HG03135 (cell line): ENCODE results near the gene ZXDB.
"Not testable (repeated sequence)": the region's sequence is repeated elsewhere in the genome, so short reads cannot be mapped to it uniquely, and the experiment has no call there.

Experiments used
- ATAC-seq: cut with Tn5 transposase; IDR thresholded peaks from one replicate; pipeline ENCODE4 v1.9.1; 2021; ENCODE audit warnings: mild to moderate bottlenecking, moderate library complexity; ENCODE audit not compliant: unreplicated experiment

ZXDB gene

DNA sequence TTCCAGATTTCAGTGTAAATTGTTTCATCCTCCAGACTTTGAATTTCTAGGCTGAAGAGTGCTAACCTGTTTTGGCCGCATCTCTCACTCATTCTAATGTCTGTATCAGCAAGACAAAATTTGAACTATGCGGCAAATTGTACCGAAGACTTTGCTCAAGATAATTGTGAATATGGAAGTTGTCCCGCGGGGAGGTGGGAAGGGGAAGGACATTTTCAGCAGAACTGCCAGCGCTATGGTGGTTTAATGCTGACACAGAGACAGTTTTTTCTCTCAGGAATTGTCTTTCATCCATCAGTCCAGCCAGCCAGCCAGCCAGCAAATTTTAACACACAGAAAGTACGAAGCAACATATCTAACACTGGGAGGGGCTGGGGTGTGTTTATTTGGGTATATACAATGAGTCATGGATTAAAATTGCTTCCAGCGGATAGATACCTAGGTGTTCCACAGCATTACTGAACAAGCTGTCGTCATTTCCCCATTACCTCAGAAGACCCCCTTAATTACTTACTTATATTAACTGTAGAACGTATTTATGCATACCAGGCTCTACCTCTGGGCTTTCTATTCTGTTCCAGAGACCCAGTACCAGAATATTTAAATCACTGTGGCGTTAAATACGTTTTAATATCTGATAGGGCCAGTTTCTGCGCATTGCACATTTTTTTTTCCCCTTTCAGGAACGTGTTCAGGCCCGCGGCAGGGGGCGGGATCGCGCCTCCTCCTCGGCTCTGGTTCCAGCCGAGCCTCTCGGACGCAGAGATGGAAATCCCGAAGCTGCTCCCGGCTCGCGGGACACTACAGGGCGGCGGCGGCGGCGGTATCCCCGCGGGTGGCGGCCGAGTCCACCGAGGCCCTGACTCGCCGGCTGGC lies at the start of gene ZXDB:
ZXDB (plus strand) TSS at position 728 of the 876 bp plus-strand sequence; CDS start at position 766, 38 bp downstream.
- peak; percentile 53 for ATAC-seq

DNA sequence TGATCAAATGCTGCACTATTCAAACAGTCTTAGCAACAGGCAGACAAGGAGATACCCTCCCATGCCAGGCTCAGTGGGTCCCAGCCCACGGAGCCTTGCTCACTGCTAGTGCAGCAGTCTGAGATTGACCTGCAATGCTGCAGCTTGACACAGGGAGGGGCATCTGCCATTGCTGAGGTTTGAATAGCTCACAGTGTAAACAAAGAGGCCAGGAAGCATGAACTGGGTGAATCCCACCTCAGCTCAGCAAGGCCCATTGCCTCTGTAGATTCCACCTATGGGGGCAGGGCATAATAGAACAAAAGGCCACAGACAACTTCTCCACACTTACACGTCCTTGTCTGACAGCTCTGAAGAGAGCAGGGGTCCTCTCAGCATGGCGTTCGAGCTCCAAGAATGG lies 26.6 kb upstream of the ZXDB start:
- no peak for ATAC-seq

DNA sequence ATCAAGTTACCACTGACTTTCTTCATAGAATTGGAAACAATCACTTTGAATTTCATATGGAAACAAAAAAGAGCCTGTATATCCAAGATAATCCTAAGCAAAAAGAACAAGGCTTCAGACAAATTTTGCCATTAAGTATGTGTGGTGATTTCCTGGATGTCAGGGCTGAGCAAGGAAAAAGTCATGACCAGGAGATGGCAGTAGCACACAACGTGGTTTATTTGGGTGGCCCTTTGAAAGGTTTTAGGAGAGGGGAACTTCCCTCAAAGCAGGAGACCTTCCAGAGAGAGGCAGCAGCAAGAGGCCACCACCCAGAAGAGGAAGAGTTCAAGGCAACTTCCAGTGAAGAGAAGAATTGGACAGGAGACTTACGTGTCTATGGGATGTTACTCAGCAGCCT lies 18.1 kb upstream of the ZXDB start:
- ATAC-seq = no peak

DNA sequence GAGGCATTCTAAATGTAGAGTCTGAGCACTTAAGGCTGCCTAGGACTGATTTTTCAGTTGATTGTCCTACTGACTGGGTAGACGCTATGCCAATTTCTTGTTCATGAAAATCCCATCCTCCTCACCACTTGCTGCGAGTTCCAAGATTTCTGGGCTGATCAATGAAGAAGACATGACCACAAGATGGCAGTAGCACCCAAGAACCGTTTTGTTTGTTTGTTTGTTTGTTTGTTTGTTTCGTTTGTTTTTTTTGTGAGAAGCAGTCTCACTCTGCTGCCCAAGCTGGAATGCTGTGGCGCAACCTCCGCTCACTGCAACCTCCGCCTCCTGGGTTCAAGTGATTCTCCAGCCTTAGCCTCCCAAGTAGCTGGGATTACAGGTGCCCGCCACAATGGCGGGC lies 8.9 kb upstream of the ZXDB start:
- not testable (repeated sequence) for ATAC-seq

DNA sequence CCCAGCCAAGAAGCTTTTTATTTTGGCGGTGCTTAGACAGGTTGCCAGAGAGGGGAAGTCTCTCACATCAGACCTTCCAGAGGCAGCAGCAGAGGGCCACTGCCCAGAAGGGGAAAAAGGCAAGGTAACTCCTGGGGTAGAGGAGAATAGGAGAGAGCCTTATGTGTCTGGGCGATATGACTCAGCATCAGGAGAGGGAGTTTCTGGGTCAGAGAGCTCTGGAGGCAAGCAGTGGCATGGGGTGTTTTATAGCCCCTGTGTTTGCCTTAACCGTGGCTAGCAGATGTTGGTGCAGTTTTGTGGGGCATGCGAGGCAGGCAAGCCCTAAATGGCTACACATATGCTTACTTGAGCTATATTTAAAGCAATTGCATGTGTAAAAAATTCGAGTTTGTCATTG lies 8.3 kb upstream of the ZXDB start:
- no peak for ATAC-seq

GRCh38 chrX:57586360-57586759 lies 5.5 kb upstream of the ZXDB start:
- no peak for ATAC-seq

GRCh38 chrX:57587062-57587461 lies 4.7 kb upstream of the ZXDB start:
- no peak for ATAC-seq

GRCh38 chrX:57587607-57588006 lies 4.2 kb upstream of the ZXDB start:
- ATAC-seq = no peak

DNA sequence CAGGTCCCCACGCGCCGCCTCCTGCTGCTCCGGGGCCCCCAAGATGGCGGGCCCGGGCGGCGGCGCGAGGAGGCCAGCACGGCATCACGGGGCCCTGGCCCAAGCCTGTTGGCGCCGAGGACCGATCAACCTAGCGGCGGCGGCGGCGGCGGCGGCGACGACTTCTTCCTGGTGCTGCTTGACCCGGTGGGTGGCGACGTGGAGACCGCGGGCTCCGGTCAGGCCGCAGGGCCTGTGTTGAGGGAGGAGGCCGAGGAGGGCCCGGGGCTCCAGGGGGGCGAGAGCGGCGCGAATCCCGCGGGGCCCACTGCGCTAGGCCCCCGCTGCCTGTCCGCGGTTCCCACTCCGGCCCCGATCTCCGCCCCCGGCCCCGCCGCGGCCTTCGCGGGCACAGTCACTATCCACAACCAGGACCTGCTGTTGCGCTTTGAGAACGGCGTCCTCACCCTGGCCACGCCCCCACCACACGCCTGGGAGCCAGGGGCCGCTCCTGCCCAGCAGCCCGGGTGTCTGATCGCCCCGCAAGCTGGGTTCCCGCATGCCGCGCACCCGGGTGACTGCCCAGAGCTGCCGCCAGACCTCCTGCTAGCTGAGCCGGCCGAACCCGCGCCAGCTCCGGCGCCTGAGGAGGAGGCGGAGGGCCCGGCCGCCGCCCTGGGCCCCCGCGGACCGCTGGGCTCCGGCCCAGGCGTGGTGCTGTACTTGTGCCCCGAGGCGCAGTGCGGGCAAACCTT lies 516 bp downstream of the ZXDB start:
- peak; percentile 79 for ATAC-seq

- ATAC-seq = peak; percentile 49
Measured at GRCh38 chrX:57592894-57593215, 1.0 kb downstream of the ZXDB start.

- ATAC-seq = no peak
Measured at GRCh38 chrX:57595381-57595811, 3.6 kb downstream of the ZXDB start.

GRCh38 chrX:57596109-57596508 lies 4.3 kb downstream of the ZXDB start:
- no peak for ATAC-seq

DNA sequence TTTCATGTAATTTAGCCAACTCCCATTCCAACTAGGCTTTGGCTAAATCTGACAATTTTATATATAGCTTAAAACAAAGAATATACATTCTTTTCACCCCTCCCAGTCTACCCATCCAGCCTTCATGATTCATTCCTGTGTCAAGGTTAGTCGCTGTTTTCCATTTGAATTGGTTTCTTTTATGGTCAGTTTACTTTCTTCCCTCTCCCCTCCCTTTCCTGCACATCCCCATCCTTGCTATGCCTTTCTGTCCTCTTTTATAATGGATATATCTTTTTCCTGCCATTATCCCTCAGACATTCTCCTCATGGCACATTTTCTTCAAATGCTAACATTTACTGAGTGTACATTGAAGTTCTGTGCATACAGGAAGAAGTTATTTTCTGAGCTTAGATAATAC lies 4.7 kb downstream of the ZXDB start:
- ATAC-seq = no peak

GRCh38 chrX:57607295-57608187 lies 15.7 kb downstream of the ZXDB start:
- ATAC-seq = no peak

GRCh38 chrX:57613351-57613750 lies 21.5 kb downstream of the ZXDB start:
- ATAC-seq = not testable (repeated sequence)

DNA sequence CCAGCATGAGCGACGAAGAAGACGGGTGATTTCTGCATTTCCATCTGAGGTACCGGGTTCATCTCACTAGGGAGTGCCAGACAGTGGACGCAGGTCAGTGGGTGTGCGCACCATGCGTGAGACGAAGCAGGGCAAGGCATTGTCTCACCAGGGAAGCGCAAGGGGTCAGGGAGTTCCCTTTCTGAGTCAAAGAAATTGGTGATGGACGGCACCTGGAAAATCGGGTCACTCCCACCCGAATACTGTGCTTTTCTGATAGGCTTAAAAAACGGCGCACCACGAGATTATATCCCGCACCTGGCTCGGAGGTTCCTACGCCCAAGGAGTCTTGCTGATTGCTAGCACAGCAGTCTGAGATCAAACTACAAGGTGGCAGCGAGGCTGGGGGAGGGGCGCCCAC lies 37.6 kb downstream of the ZXDB start:
- not testable (repeated sequence) for ATAC-seq

- ATAC-seq = no peak
Measured at GRCh38 chrX:57640674-57641016, 48.8 kb downstream of the ZXDB start.

DNA sequence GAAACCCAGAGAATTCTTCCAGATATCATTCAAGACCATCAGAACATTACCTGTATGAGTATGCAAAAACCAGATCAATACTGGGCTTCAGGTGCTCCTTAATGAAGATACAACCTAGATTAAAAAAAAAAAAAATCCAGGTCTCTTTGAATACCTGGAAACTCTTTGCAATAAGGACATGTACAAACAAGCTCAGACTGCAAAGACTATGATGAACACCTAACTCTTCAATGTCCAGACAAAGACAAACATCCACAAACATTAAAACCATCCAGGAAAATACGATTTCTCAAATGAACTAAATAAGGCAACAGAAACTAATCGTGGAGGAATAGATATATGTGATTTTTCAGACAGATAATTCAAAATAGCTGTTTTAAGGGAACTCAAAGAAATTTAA lies 49.5 kb downstream of the ZXDB start:
- ATAC-seq = no peak

GRCh38 chrX:57643698-57644097 lies 51.9 kb downstream of the ZXDB start:
- ATAC-seq = no peak

DNA sequence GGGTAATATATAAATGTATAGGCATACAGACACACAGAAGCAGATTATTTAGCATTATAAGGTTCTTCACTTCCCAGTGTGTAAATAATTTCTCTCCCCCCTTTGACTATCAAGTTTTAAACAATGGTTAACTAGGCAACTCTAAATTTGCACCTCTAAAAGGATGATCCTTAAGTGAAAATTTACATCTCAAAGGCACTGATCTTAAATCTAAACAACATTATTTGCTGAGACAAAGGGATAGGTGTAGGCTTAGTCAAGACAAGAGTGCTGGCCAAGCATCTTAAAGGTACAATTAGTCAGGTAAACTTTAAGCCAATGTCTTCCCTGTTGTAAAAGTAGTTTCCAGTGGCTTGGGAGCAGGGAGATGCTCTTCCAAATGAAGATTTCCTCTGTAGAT lies 55.2 kb downstream of the ZXDB start:
- no peak for ATAC-seq
